HEK293T (cell line): ENCODE measurements around the gene TMEM165.

Experiments used
- BHLHE40 ChIP-seq: fragments of 450-650 bp; IDR thresholded peaks from 2 replicates; pipeline ENCODE4 v1.6.1; 2016; ENCODE audit warnings: mild to moderate bottlenecking, moderate library complexity, borderline replicate concordance
- ELF4 ChIP-seq: fragments of 450-650 bp; IDR thresholded peaks from 2 replicates; pipeline ENCODE4 v1.6.1; 2017; ENCODE audit warnings: antibody characterized with exemption
- FOXA1 ChIP-seq: fragments of 450-650 bp; IDR thresholded peaks from 2 replicates; pipeline ENCODE4 v1.6.1; 2016; ENCODE audit warnings: mild to moderate bottlenecking
- FOXK2 ChIP-seq: fragments of 450-650 bp; IDR thresholded peaks from 2 replicates; pipeline ENCODE4 v1.6.1; 2016; ENCODE audit warnings: mild to moderate bottlenecking
- FOXM1 ChIP-seq: fragments of 450-650 bp; IDR thresholded peaks from 2 replicates; pipeline ENCODE4 v1.6.1; 2017; ENCODE audit warnings: mild to moderate bottlenecking, borderline replicate concordance
- L3MBTL2 ChIP-seq: fragments of 450-650 bp; conservative IDR thresholded peaks from 2 replicates; pipeline ENCODE4 v1.6.1; 2016; ENCODE audit warnings: mild to moderate bottlenecking
- LEF1 ChIP-seq: fragments of 450-650 bp; IDR thresholded peaks from 2 replicates; pipeline ENCODE4 v1.6.1; 2017; ENCODE audit warnings: mild to moderate bottlenecking, borderline replicate concordance
- SUZ12 ChIP-seq: fragments of 450-650 bp; IDR thresholded peaks from 2 replicates; pipeline ENCODE4 v1.6.1; 2016; ENCODE audit warnings: mild to moderate bottlenecking
- TARDBP ChIP-seq: fragments of 450-650 bp; IDR thresholded peaks from 2 replicates; pipeline ENCODE4 v1.6.1; 2016

DNA sequence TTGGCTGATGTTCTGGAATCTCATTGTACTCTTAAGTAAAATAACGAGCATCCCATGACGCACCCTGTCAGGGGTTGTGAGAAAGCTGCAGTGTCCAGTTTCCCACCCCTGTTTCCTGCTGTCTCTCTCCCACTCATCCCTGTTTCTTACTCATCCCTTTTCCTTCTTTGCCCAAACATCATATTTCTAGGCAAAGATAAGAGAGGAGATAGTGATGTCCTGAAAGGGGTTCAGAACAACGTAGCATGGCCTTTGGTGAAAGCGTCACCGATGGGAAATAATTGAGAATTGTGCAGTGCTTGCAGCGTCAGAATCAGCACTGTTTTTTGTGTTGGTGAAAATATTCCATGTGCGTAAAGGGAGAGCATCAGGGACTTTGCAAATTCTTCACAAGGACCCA is 23.5 kb upstream of the TMEM165 start:
- TF ChIP-seq LEF1, result no peak
- no peak for TF ChIP-seq SUZ12
- no peak for TF ChIP-seq TARDBP
- no peak for TF ChIP-seq ELF4
- no peak for TF ChIP-seq BHLHE40
- no peak for TF ChIP-seq L3MBTL2
- no peak for TF ChIP-seq FOXA1
- TF ChIP-seq FOXM1, result no peak
- TF ChIP-seq FOXK2, result no peak
